ENCODE data around the gene TBC1D8B. TPM values are rescaled to one million over a fixed set of nuclear protein-coding genes. Genes with fewer than 3 reads are reported as not detected.

TBC1D8B gene
- total and polyA plus RNA-seq, 2 of the 8 experiments (the other 6 are each of a cell fraction or from before 2014, with no cell fraction given), result 0.91 to 8.4 TPM

DNA sequence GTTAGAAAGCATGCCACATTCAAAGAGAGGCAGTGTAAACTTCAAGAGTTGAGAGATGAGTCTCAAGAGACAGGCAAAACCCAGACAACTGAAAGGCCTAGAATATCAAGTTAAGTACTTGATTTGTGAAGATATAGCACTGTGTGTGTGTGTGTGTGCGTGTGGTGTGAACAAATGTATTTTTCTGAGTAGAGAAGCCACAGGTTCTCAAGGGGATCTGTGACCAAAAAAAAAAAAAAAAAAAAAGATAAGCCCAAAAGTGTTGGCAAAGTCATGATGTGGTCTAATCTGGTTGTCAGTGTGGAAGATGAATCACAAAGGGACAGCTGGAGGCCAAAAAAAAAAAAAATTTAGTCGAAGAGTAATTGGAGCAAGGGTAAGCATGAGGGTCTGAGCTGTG is 96.8 kb downstream of the TBC1D8B start:
- H3K23ac ChIP-seq (ENCODE audit: insufficient read length), result no peak overlapping the region
- FAIRE-seq, result no peak

More for the DNA sequence above, 96.8 kb downstream of the TBC1D8B start:
- Histone ChIP-seq H2BK5ac (ENCODE audit: low read depth, low read length) (no peak overlapping the region), H3K9ac (replicated peaks in 1 of 4; ENCODE audit: extremely low read depth in 1 of 4, low read depth in 3 of 4, low read length in 3 of 4) (no peak overlapping the region), H2BK120ac (replicated peaks; ENCODE audit: low read depth, low read length) (no peak overlapping the region), H2BK12ac (ENCODE audit: low read depth, low read length) (no peak overlapping the region), H3K9me3 (ENCODE audit: insufficient read depth in 2 of 2, low read depth in 1 of 2, low read length in 1 of 2) (no peaks in the 10 kb centered on the region), H3K4me3 (ENCODE audit: extremely low read depth in 1 of 4, insufficient read depth in 2 of 4, low read depth in 3 of 4, low read length in 4 of 4) (no peak overlapping the region), H3K79me2 (ENCODE audit: control insufficient read depth in 1 of 2, insufficient read depth in 2 of 2, low read length in 2 of 2) (no peaks in the 10 kb centered on the region), H4K20me1 (replicated peaks in 1 of 2; ENCODE audit: control insufficient read depth in 1 of 2, insufficient read depth in 2 of 2, low read length in 2 of 2) (no peaks in the 10 kb centered on the region), H3K36me3 (ENCODE audit: control insufficient read depth in 2 of 4, insufficient read depth in 4 of 4, low read length in 3 of 4) (no peaks in the 10 kb centered on the region), H3K18ac (ENCODE audit: extremely low read depth, low read length) (no peak overlapping the region), H3K14ac (ENCODE audit: insufficient read length) (no peak overlapping the region), H3K27ac (ENCODE audit: low read depth, low read length) (no peak overlapping the region), H3K23me2 (ENCODE audit: low read depth, low read length) (no peaks in the 10 kb centered on the region), H3K27me3 (replicated peaks in 1 of 4; ENCODE audit: control insufficient read depth in 3 of 4, extremely low read depth in 1 of 4, insufficient read depth in 3 of 4, low read length in 3 of 4) (no peaks in the 10 kb centered on the region), H3K4me2 (ENCODE audit: insufficient read depth in 1 of 2, low read depth in 2 of 2, low read length in 2 of 2) (no peak overlapping the region), H3K4me1 (replicated peaks in 1 of 4; ENCODE audit: control insufficient read depth in 3 of 4, insufficient read depth in 4 of 4, low read length in 3 of 4) (no peaks in the 10 kb centered on the region; a peak in 1 of 7 replicates), H2BK15ac (ENCODE audit: low read length) (no peak overlapping the region), H4K91ac (replicated peaks; ENCODE audit: insufficient read length, low read length) (no peak overlapping the region), H3K4ac (replicated peaks; ENCODE audit: insufficient read length, low read depth, low read length) (no peak overlapping the region), H2BK20ac (ENCODE audit: low read length) (no peak overlapping the region), H4K8ac (ENCODE audit: extremely low read depth, insufficient read depth, low read length) (no peak overlapping the region), H4K5ac (ENCODE audit: insufficient read length, low read depth, low read length) (no peak overlapping the region), H2AFZ (ENCODE audit: low read length) (no peak overlapping the region), H3K79me1 (ENCODE audit: low read depth, low read length) (no peaks in the 10 kb centered on the region), H2AK5ac (ENCODE audit: low read depth, low read length) (no peak overlapping the region), H3K56ac (replicated peaks; ENCODE audit: insufficient read length, low read depth, low read length) (no peak overlapping the region)
- no peak for DNase-seq (ENCODE audit: low read depth in 1 of 2, low spot score in 2 of 2)
- ChIA-PET POLR2A (ENCODE audit: partially characterized antibody) (no interaction called here), CTCF (ENCODE audit: partially characterized antibody) (interaction anchor here (0.6 to 5.6 kb wide), 11 partner anchors 10 to 482 kb away, joined by 3 to 50 read pairs (median 7); no protein-coding TSS in a partner anchor)
- no peak for TF ChIP-seq SP4 (IDR thresholded peaks at IDR 0.05; ENCODE audit: low read length)
- no peak for TF ChIP-seq RNF2 (IDR thresholded peaks at IDR 0.05; ENCODE audit: borderline replicate concordance, low read depth, low read length, missing control alignments, poor library complexity, severe bottlenecking)
- no peak for TF ChIP-seq SIRT6 (IDR thresholded peaks at IDR 0.05; ENCODE audit: low read length)
- no peak for TF ChIP-seq POLR2A (IDR thresholded peaks at IDR 0.05; ENCODE audit: control extremely low read depth in 1 of 2, low read depth in 2 of 2, low read length in 2 of 2)
- no peak for TF ChIP-seq TCF12 (IDR thresholded peaks at IDR 0.05; ENCODE audit: low read depth, low read length)
- TF ChIP-seq RAD21 (IDR thresholded peaks at IDR 0.05 in 1 of 2, conservative IDR thresholded peaks at IDR 0.05 in 1 of 2; ENCODE audit: low read depth in 2 of 2, low read length in 2 of 2), result no peak
- TF ChIP-seq MAX (IDR thresholded peaks at IDR 0.05), result no peak
- 80 to 100% methylated on average over 1 of the region's 2 CpGs for WGBS, 2 experiments (ENCODE audit: extremely low coverage in 1 of 2, insufficient coverage in 1 of 2, insufficient read length in 1 of 2, insufficient replicate concordance in 2 of 2, low coverage in 1 of 2, low lambda C conversion rate in 2 of 2, missing lambda C conversion rate in 1 of 2)

Measured in H1 (cell line).